Epithelial cell of proximal tubule (primary cell): Measurements from ENCODE around the gene SLX9. TPM values are rescaled to one million over a fixed set of nuclear protein-coding genes. Genes with fewer than 3 reads are reported as not detected.

Experiments used
- DNase-seq: peaks from one replicate; pipeline ENCODE4 v3.0.0-alpha.2; 2011; ENCODE audit warnings: low read depth
- H3K4me3 ChIP-seq: 2 replicates; pipeline ENCODE4 v1.5.1; 2011; ENCODE audit warnings: low read depth, mild to moderate bottlenecking, low read length
- CTCF ChIP-seq: conservative IDR thresholded peaks from 2 replicates; pipeline ENCODE4 v1.5.1; 2012; ENCODE audit warnings: low read depth, mild to moderate bottlenecking, low read length
- total RNA-seq: library from RNA; depleted of rRNA; stranded (reverse); fragments of >200 nt; gene quantifications from 2 replicates; pipeline ENCODE4 v1.2.3, GENCODE V29; 2015

SLX9 gene
- total RNA-seq, 1 donor from 2014 or later, result 52.1 TPM

DNA sequence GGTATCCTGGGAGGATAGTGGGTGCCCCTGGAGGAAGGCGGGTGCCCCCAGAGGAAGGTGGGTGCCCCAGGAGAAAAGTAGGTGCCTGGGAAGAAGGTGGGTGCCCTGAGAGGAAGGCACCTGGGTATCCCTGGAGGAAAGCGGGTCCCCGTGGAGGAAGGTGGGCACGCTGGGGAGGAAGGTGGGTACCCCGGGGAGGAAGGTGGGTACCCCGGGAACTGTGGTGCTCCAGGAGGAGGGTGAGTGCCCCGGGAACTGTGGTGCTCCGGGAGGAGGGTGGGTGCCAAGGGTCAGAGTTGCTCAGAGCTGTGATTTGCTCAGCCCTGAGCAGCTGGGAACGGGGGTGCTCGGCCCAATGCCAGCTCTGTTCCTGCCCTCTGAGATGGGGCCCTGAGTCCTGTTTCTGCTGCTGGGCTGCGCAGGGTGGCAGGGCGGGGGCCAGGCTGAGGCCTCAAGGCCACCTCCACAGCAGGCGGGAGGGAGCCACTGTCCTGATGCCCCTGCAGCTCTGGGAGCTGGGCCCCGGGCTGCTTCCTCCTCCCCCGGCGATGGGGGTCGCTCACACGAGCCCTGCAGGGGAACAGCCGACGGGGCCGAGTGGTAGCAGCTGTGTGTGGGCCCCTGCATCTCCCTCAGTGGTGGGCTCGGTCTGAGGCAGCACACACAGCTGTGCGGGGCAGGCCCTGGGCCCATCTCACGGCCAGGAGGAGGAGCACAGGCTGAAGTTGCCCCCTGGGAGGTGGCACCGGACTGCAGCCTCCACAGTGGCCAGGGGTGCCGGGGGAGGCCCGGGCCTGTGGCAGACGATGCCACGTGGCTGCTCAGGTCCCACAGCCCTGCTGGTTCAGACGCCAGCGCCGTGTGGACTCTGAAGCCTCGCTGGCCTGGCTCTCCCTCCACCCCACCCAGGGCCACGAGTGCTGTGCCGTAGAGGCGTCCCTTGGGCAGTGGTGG, 57.4 kb downstream of the SLX9 start:
- no peak for TF ChIP-seq CTCF
- H3K4me3 ChIP-seq, result no peak overlapping the region
- no peak for DNase-seq

GRCh38 chr21:44998086-44998620, 58.3 kb downstream of the SLX9 start:
- no peak for DNase-seq
- no peak overlapping the region for H3K4me3 ChIP-seq
- TF ChIP-seq CTCF, result no peak

DNA sequence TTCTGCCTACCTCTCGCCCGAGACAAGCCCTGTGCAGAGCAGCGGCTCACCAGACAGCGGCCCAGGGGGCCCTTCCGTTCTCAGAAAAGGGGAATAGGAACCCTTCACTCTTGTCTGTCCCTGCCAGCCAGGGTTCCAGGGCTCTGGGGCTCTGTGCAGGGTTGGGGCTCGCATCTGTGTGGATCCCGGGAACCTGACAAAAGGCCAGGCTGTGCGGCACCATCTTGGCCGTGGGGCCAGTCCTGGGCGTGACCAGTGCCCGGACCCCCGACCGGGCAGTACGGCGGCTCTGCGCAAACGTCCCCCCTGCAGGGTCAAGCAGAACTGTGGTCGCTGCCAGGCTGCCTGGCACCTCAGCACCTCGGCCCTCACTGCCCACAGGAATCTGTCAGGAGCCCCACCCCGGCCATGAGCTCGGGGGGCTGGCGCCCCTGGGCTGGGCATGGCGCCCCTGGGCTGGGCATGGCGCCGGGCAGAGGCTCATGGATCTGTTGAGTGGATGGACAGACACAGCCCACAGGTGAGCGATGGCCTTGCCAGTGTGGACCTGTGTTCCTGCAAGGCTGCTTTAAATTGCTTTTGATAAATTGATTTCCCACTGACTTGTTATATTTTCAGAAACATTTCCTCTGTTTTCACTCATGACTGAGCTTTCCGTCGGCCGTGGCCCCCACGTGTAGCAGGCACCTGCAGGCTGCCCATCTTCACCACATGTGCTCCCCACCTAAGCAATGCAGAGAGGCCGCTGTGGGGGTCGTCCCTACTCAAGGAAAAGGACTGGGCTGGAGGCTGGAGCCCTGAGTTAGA, 59.0 kb downstream of the SLX9 start:
- no peak for DNase-seq
- no peak overlapping the region for H3K4me3 ChIP-seq
- no peak for TF ChIP-seq CTCF

DNA sequence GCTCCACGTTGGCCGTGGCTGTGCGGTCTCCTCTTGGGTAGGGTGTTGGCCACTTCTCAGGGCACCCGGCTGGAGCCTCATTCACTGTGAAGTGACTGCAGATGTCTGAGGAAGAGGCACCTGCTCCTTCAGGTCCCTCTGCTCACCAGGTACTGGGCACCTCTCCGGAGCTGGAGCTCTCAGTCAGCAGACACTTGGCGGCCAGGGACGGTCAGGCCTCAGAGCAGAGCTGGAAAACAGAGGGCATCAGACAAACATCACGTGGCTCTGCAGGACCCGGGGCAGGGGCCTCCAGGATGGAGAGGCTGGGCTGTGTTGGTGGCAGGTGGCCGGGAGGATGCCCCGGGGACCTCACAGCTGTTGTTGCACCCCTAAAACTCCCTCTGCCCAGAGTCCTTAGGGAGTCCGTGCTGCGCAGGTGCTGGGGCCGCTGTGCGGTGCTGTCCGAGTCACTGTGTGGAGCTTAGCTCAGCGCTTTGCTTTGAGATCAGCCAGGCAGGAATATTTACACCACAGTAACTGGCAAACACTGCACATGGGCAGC, 59.7 kb downstream of the SLX9 start:
- no peak for TF ChIP-seq CTCF
- no peak overlapping the region for H3K4me3 ChIP-seq
- no peak for DNase-seq

GRCh38 chr21:44999972-45000636, 60.3 kb downstream of the SLX9 start:
- TF ChIP-seq CTCF, result no peak
- H3K4me3 ChIP-seq, result no peak overlapping the region
- no peak for DNase-seq

- DNase-seq, result no peak
- H3K4me3 ChIP-seq, result no peak overlapping the region
- TF ChIP-seq CTCF, result no peak
Observed at GRCh38 chr21:45000637-45001133, 60.9 kb downstream of the SLX9 start.
